HG03342 (cell line): ENCODE measurements around the gene MIR17HG.
"Not testable (repeated sequence)": the region's sequence is repeated elsewhere in the genome, so short reads cannot be mapped to it uniquely, and the experiment has no call there.

ENCODE experiments used
- ATAC-seq: cut with Tn5 transposase; IDR thresholded peaks from one replicate; pipeline ENCODE4 v1.9.1; 2021; ENCODE audit warnings: mild to moderate bottlenecking, moderate library complexity; ENCODE audit not compliant: unreplicated experiment

MIR17HG gene

DNA sequence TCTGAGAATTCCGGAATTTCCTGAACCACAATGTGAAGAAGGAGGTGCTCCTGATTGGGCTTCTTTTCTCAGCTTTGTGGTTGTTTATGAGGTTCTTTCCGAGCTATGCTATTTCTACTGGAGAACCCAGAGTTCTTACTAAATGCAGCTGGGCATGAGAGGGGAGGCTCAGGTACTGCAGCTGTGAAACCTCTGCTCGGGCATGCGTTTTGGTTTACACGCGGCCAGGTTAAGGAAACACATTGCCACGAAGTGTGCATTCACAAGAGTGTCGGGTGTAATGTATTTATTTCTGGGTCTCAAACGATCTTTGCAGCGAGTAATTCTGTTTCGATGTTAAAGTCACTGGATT is 661 bp upstream of the MIR17HG start:
- peak; percentile 30 for ATAC-seq

GRCh38 chr13:91347996-91348905 is 764 bp downstream of the MIR17HG start:
- peak; percentile 39 for ATAC-seq

- ATAC-seq = peak; percentile 53
These were observed 1.5 kb downstream of the MIR17HG start for GRCh38 chr13:91348906-91349435.

GRCh38 chr13:91349992-91350911 is 2.8 kb downstream of the MIR17HG start:
- no peak for ATAC-seq

GRCh38 chr13:91351123-91351522 is 3.6 kb downstream of the MIR17HG start:
- ATAC-seq = no peak

DNA sequence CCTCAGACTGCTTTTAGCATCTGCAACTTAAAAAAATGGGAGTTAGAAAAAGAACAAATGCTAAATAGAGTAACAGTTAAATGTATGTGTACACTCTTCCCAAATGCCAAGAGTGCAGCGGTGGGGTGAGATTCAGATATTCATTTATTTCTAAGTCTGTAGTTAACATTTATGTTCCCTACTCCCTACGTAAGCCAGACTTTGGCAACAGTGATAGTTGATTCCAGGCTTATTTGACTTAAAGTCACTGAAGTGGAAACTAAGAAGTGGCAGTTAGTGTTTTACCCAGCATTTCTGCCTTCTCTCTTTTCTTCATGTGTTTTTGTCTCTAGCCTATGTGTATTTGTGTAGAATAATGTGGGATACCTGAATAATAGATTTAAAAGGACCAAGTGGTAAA is 4.5 kb downstream of the MIR17HG start:
- ATAC-seq = no peak

GRCh38 chr13:91352891-91353290 is 5.4 kb downstream of the MIR17HG start:
- ATAC-seq = not testable (repeated sequence)

- no peak for ATAC-seq
These were observed 6.0 kb downstream of the MIR17HG start for GRCh38 chr13:91353494-91353893.

DNA sequence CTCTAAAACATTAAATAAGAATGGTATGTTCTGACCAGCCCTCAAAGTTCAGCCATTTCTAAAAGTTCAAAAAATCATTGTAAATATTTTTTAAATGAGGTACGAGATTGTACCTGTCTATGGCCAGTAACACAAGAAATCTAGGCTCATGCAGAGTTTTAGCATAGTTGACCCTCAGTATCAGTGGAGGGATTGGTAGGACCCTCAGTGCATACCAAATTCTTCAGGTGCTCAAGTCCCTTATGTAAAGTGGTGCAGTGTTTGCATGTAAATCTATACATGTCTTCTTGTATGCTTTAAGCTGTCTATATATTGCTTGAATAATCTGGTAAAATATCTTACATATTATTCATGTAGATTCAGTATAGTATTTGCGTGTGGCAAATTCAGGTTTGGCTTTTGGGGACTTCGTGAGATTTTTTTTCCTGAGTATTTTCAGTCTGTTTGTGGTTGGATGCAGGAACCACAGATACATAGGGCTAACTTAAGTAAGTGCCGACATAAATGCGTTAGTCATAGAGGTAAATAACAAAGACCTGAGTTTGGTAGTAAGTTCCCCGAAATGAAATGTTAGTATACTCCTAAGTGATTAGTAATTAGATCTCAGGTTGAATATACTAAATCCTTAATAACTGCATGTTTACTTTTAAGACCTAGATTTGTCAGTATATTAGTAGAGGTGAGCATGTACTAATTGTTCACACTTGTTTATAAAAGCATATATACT is 7.8 kb downstream of the MIR17HG start:
- no peak for ATAC-seq

DNA sequence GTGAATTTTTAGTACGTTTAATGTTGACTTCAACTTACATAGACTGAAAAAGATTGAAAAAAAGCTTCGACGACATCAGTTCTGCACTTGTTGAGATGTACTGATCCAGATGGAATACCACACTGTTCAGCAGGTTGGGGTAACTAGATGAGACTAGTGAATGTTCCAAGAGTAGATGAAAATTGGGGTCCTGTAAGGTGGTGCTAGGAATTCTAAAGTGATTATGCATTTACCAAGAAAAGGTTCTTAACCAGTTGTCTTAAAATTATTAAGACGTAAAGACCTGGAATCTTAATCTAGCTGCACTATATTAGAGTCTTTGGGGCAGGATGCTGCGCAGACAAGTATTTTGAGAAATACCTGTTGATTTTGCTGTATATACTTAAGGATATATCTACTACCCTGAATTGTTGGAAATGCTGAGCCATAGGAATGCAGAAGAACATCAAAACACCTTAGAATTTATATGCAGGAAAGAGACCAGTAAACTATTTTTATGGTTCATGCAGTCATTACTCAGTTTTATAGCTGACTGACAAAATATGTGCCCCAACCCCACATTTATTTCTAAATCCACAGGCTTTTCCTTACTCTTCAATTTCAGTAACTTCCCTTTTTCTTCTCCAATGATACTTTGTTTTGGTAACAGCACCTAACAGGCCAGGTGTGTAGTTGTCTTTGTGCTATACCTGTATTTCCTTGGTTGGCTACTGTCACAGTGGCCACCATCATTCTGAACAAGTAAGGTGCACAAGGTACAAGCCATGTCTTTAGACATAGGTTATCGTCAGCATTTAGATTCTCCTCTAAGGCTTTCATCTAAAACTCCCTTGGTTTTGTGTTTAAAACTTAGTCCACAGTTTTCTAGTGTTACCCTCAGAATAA is 8.6 kb downstream of the MIR17HG start:
- ATAC-seq = no peak

GRCh38 chr13:91356919-91357612 is 9.6 kb downstream of the MIR17HG start:
- no peak for ATAC-seq

- no peak for ATAC-seq
These were observed 10.3 kb downstream of the MIR17HG start for GRCh38 chr13:91357613-91358386.

DNA sequence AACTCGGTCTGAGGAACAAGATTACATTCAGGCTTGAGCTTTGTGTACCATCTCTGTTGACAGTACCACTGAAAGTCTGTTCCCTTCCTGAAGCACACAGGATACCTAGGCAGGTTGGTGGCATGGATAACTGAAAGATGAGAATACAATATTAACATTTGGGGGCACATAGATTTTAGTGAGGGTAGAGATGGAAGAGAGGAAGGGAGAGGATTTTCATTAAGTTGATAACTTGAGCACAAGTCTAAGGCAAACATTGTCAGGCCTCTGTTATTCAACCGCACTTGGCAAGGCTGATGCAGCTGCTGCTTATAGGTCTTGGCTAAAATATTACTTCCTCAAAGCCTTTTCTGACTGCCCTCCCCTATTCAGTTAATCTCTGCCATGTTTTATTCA is 10.9 kb downstream of the MIR17HG start:
- no peak for ATAC-seq

DNA sequence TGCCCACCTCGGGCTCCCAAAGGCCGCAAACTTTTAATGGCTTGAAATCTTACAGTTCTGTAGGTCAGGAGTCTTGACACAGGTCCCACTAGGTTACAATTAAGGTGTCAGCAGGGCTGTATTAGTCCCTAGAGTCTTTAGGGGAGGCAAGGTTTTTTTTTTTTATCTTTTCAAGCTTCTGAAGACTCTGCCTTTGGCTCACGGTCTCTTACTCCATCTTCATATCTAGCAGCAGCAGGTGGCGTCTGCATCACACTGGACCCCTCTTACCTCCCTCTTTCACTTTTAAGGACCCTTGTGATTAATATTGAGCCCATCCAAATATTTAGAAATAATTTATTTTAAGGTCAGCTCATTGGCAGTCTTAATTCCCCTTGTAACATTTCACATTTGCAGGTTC is 11.6 kb downstream of the MIR17HG start:
- ATAC-seq = no peak

DNA sequence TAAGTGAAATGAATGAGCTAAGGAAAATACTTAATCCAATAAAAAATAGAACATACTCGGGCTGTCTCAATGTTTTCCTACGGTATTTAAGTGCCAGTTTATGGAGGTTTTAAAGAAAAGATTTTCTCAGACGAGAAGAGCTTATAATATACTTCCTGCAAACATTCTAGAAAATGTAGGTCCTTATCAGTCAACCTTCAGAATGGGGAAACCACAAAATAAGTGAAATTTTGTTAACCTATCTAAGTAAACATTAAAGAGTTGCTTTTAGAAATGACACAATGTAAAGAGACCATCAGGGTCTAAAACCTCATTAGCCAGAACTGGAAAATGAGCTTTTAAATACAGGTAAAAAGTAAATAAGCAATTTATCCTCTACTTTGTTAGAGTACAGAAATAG is 12.1 kb downstream of the MIR17HG start:
- ATAC-seq = no peak

- no peak for ATAC-seq
These were observed 12.8 kb downstream of the MIR17HG start for GRCh38 chr13:91360246-91360751.

DNA sequence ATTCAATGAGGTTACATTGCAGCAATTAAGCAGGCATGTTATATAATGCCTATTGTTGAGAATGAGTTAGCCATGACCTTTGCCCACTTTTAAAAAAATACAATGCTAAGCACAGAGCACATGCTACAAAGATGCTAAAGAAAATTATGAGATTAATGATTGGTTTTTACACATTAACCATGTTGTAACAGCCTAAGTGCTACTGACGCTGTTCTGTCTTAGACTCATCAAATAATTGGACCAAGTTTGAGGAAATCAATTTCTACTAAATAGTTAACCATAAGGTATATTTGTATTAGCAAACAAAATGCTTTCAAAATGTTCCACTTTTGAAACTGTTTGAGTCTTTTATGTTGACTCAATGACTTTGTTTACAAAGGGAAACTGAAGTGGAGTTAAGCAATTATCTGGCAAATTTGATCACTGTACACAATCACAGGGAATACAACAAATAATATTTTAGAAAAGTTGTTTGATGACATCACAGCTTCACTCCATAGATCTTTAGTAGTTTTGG is 14.3 kb downstream of the MIR17HG start:
- no peak for ATAC-seq

GRCh38 chr13:91362908-91363307 is 15.4 kb downstream of the MIR17HG start:
- ATAC-seq = no peak
